ENCODE data around the gene HOXD4.

DNA sequence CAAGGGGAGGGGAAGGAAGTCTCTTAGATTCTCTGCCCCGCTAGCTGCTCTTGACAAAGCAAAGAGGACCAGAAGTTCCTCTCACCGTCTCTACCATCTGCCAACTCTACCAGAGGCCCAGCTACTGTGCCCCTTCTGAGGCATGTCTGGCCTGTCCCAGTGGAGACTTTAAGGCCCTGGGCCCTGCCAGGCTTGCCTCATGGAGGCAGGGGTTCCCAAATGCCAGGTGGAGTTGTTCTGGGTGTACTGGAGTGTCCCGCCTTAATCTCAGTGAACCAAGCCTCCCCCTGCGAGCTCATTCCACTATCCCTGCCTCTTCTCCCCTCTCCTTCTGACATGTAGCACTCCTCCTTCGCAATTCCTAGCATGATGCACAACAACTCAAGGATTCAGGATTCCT, 49.5 kb upstream of the HOXD4 start:
- TF ChIP-seq, protein P1, sequence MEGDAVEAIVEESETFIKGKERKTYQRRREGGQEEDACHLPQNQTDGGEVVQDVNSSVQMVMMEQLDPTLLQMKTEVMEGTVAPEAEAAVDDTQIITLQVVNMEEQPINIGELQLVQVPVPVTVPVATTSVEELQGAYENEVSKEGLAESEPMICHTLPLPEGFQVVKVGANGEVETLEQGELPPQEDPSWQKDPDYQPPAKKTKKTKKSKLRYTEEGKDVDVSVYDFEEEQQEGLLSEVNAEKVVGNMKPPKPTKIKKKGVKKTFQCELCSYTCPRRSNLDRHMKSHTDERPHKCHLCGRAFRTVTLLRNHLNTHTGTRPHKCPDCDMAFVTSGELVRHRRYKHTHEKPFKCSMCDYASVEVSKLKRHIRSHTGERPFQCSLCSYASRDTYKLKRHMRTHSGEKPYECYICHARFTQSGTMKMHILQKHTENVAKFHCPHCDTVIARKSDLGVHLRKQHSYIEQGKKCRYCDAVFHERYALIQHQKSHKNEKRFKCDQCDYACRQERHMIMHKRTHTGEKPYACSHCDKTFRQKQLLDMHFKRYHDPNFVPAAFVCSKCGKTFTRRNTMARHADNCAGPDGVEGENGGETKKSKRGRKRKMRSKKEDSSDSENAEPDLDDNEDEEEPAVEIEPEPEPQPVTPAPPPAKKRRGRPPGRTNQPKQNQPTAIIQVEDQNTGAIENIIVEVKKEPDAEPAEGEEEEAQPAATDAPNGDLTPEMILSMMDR (IDR thresholded peaks at IDR 0.05): no peak
- TF ChIP-seq POLR2AphosphoS5 (IDR thresholded peaks at IDR 0.05; ENCODE audit: low read depth, low read length) (no peak), TCF7L2 (IDR thresholded peaks at IDR 0.05; ENCODE audit: low read depth, low read length) (no peak), SIN3A (IDR thresholded peaks at IDR 0.05; ENCODE audit: borderline replicate concordance, insufficient read depth, low read depth, low read length) (no peak)
- TF ChIP-seq, protein P2, sequence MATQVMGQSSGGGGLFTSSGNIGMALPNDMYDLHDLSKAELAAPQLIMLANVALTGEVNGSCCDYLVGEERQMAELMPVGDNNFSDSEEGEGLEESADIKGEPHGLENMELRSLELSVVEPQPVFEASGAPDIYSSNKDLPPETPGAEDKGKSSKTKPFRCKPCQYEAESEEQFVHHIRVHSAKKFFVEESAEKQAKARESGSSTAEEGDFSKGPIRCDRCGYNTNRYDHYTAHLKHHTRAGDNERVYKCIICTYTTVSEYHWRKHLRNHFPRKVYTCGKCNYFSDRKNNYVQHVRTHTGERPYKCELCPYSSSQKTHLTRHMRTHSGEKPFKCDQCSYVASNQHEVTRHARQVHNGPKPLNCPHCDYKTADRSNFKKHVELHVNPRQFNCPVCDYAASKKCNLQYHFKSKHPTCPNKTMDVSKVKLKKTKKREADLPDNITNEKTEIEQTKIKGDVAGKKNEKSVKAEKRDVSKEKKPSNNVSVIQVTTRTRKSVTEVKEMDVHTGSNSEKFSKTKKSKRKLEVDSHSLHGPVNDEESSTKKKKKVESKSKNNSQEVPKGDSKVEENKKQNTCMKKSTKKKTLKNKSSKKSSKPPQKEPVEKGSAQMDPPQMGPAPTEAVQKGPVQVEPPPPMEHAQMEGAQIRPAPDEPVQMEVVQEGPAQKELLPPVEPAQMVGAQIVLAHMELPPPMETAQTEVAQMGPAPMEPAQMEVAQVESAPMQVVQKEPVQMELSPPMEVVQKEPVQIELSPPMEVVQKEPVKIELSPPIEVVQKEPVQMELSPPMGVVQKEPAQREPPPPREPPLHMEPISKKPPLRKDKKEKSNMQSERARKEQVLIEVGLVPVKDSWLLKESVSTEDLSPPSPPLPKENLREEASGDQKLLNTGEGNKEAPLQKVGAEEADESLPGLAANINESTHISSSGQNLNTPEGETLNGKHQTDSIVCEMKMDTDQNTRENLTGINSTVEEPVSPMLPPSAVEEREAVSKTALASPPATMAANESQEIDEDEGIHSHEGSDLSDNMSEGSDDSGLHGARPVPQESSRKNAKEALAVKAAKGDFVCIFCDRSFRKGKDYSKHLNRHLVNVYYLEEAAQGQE (IDR thresholded peaks at IDR 0.05; ENCODE audit: insufficient read depth in 1 of 2, low read depth in 2 of 2, low read length in 1 of 2): no peak
